HUES48 (cell line): ENCODE results near the gene LCE5A.
"Not testable (repeated sequence)": the region's sequence is repeated elsewhere in the genome, so short reads cannot be mapped to it uniquely, and the experiment has no call there.

Experiments
- H3K27ac ChIP-seq: one replicate; pipeline ENCODE4 v1.7.0; 2013; ENCODE audit warnings: low read depth, low read length, inconsistent platforms
- H3K27me3 ChIP-seq: 2 replicates; pipeline ENCODE4 v1.6.1; 2013; ENCODE audit warnings: mild to moderate bottlenecking, low read length; ENCODE audit not compliant: control insufficient read depth, insufficient read depth
- H3K36me3 ChIP-seq: 2 replicates; pipeline ENCODE4 v1.6.1; 2013; ENCODE audit warnings: low read length; ENCODE audit not compliant: control insufficient read depth, insufficient read depth
- H3K4me1 ChIP-seq: 2 replicates; pipeline ENCODE4 v1.6.1; 2013; ENCODE audit warnings: mild to moderate bottlenecking, low read length; ENCODE audit not compliant: control insufficient read depth, insufficient read depth
- H3K4me3 ChIP-seq: 2 replicates; pipeline ENCODE4 v1.5.1; 2013; ENCODE audit warnings: mild to moderate bottlenecking, low read depth, low read length
- H3K9ac ChIP-seq: 2 replicates; pipeline ENCODE4 v1.6.1; 2013; ENCODE audit warnings: mild to moderate bottlenecking, low read depth, low read length, moderate library complexity
- H3K9me3 ChIP-seq: 2 replicates; pipeline ENCODE4 v1.6.1; 2013; ENCODE audit warnings: low read length; ENCODE audit not compliant: control insufficient read depth, insufficient read depth

The LCE5A gene

DNA sequence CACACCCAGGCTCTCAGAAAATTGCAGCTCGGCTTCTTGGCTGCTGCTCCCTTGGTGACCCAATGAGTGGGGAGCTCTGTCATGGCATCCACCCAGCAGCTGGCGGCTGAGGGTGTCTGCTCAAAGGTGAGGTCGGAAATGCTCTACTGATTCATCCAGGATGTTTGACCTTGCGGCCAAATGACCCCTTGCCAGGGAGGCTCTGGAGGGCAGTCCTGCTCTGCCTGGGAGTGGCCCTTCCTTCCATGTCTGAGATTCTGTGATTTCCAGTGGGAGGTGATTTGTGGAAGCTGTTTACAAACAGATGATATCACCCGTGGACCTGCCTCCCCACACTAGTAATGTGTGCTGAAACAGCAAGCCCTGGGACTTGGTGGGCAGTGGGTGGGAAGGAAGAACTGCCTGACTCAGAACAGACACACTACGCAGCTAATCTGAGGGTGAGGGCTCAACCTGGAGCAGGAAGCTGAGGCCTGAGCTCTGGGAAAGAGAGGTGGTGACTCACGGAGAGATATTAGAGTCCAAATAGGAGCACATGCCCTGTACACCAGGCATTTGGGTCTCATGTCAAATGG lies 6.7 kb downstream of the LCE5A start:
- no peak overlapping the region for H3K9ac ChIP-seq
- no peaks in the 10 kb centered on the region for H3K27me3 ChIP-seq
- H3K9me3 ChIP-seq = peaks cover 96% of the 10 kb centered on the region
- H3K4me3 ChIP-seq = no peak overlapping the region
- H3K36me3 ChIP-seq = no peaks in the 10 kb centered on the region
- H3K4me1 ChIP-seq = no peaks in the 10 kb centered on the region
- no peak overlapping the region for H3K27ac ChIP-seq

DNA sequence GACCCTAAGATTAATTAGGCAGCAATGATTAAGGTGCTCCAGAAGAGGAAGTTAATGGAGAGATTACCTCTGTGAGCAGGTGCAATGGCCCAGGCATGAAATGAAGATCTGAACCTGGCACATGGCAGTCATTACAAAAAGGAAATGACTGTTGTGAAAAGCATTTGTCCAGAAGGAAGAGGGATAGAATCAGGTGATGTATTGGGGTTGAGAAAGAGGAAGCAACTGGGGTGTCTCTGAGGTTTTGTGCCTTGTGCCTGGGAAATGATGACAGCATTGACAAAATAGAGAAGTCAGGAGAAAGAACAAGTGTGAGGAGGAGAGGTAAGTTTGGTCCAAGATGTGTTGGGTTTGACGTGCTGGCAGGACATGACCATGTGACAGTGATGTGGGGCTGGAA lies 9.2 kb downstream of the LCE5A start:
- Histone ChIP-seq H3K9me3 (peaks cover 95% of the 10 kb centered on the region), H3K27me3 (no peaks in the 10 kb centered on the region)

DNA sequence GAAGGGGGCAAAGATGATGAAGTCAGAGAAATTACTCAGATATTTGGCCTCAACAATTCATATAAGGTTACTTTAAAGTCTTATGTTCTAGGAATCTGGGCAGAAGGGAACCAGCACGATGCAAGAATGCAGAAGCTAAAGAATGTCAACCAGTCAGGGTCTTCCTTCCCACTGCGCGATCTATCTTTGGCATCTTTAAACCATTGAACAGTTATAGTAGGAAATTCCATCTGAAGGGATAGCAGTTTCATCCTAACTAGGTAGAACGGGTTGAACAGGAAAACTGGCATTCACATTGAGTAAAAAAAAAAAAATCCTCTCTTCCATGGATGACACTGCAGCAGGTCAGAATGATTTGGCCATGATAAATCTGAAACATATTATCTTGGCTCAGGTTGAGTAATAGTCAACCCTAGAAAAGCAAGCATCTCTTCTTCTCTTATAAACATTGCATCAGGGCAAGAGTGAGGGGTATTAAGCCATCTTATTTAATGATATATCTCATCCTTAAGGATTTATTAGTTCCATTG lies 10.0 kb downstream of the LCE5A start:
- Histone ChIP-seq H3K36me3 (no peaks in the 10 kb centered on the region), H3K27me3 (no peaks in the 10 kb centered on the region), H3K9me3 (peaks cover 97% of the 10 kb centered on the region), H3K9ac (no peak overlapping the region), H3K4me1 (no peaks in the 10 kb centered on the region), H3K4me3 (no peak overlapping the region), H3K27ac (no peak overlapping the region)

More for the DNA sequence above, 9.2 kb downstream of the LCE5A start:
- Histone ChIP-seq H3K36me3 (no peaks in the 10 kb centered on the region), H3K4me1 (no peaks in the 10 kb centered on the region), H3K4me3 (no peak overlapping the region), H3K27ac (no peak overlapping the region), H3K9ac (no peak overlapping the region)

DNA sequence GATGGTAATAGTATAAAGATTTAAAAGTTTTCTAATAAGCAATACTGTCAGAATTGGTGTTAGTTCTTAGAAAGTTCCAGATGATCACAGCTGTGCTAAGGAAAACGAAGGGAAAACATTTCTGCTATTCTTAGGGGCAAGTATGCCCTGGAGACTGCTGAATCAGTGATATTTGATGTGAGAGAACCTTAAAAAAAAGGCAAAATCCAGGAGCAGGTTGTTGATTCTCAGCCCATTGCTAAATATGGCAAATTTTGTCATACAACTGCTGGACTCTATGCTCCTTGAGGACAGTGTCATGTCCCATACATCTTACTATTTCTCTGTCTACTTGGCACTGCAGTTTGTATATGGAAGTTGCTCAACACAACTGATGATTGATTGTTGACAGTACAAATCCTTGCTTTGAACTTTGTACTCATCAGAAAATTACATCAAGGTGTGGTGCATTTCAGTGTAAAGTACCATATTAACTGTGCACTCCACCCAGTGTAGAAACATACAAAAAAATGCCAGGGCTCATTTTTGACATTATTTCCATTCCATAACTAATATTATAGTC lies 14.6 kb downstream of the LCE5A start:
- no peak overlapping the region for H3K9ac ChIP-seq

DNA sequence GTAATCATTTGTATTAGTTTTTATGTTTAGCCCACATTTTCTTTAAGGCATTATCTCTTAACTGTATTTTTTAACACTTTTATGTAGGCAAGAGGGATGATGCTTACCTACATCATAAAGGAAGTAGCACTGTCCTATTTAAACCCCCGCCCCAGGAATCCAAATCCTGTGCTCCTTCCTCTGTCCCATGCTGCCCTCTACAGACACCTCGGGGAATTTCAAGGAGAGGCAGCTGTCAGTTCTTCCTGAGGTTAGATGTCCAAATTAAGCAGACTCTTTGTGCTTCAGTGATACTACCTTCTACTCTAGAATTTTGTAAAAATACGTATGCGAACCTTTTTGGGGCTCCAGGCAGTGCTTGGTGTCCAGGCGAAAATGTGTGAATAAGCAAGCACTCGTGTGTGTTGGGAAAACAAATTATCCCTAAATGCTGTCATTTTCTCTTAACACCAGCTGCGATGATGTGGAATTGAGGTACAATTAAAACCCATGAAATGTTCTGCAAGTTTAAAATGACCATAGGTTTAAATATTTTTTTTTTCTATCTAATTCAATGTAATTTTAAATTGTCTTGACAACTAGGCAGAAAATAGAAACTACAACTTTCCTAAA lies 22.8 kb downstream of the LCE5A start:
- no peak overlapping the region for H3K27ac ChIP-seq
- H3K36me3 ChIP-seq = no peaks in the 10 kb centered on the region
- peaks cover 92% of the 10 kb centered on the region for H3K9me3 ChIP-seq
- H3K4me3 ChIP-seq = no peak overlapping the region
- no peaks in the 10 kb centered on the region for H3K27me3 ChIP-seq
- no peak overlapping the region for H3K9ac ChIP-seq
- no peaks in the 10 kb centered on the region for H3K4me1 ChIP-seq

More for the DNA sequence above, 14.6 kb downstream of the LCE5A start:
- Histone ChIP-seq H3K9me3 (peaks cover 92% of the 10 kb centered on the region), H3K4me3 (no peak overlapping the region), H3K27me3 (no peaks in the 10 kb centered on the region), H3K36me3 (no peaks in the 10 kb centered on the region), H3K27ac (no peak overlapping the region), H3K4me1 (no peaks in the 10 kb centered on the region)

DNA sequence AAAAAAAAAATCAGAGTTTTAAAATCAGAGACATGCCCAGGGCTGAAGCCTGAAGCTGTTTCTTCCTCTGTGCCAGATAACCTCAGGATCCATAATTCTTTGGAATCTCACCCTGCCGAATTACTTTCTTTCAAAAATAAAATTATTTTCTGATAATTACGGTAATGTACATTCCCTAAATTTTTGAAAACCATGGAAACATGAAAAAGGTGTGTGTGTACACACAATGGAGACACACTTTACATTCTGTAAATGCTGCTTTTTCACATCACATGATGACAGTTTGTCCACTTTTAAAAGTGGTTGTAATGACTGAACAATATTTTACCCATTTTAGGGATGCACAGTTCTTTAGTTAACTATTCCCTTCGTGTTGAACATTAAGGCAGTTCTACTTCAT lies 25.2 kb downstream of the LCE5A start:
- no peak overlapping the region for H3K9ac ChIP-seq
- H3K27ac ChIP-seq = no peak overlapping the region
- H3K27me3 ChIP-seq = no peaks in the 10 kb centered on the region
- H3K36me3 ChIP-seq = no peaks in the 10 kb centered on the region
- no peaks in the 10 kb centered on the region for H3K4me1 ChIP-seq
- peaks cover 93% of the 10 kb centered on the region for H3K9me3 ChIP-seq
- no peak overlapping the region for H3K4me3 ChIP-seq

DNA sequence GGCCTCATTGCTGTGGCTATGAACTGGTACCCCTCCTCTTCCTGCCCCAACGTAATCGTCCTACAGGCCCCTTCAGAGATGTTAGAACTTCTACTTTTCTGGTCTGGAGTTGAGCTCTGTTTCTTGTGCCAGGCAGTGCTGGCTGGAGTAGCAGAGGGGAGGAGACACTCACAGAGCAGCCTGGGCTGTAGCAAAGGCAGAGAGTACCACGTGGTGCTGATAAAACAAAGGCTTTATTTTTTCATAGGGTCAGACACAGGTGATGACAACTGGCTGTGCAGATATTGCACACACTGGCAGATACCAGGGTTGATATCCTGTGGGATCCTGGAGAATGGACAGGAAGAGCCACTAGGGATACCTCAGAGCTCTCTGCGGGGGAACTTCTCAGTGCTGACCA lies 26.9 kb downstream of the LCE5A start:
- Histone ChIP-seq H3K36me3 (no peaks in the 10 kb centered on the region), H3K27ac (no peak overlapping the region), H3K9me3 (peaks cover 93% of the 10 kb centered on the region), H3K27me3 (no peaks in the 10 kb centered on the region), H3K9ac (no peak overlapping the region), H3K4me1 (no peaks in the 10 kb centered on the region), H3K4me3 (no peak overlapping the region)

DNA sequence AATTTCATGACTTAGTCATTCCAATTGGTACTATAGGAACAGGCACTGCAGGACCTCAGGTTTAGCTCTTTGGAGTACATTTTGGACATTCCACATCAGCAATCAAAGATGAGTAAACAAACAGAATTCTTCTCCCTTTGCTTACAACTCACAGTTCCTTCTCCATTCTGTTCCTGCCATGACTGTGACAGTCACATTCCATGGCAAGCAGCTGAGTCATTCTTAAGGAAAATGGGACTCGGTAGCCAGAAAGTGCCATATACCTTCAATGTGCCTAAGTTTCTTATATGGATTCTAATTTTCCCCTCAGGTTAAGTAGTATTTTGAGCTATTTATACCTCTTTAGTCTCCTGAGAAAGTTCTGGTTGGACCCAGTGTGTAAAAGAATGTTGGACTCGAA lies 29.3 kb downstream of the LCE5A start:
- Histone ChIP-seq H3K9me3 (peaks cover 98% of the 10 kb centered on the region), H3K9ac (no peak overlapping the region)

DNA sequence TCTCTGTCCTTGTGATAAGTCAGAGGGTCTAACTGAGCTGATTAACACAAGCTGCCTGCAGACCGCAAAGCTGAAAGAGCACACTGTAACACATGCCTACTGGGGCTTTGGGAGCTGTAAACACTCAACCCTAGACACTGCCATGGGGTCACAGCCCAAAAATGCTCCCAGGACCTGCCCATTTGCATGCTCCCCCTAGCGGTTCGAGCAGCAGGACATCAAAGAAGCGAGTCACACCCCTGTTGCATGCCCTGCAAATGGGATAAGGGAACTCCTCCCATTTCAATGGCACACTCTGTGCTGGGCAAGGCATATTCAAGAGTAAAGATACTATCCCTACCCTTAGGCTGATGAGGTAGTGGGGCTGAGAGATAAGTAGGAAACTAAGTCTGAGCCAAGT lies 33.2 kb downstream of the LCE5A start:
- Histone ChIP-seq H3K4me3 (no peak overlapping the region), H3K27me3 (no peaks in the 10 kb centered on the region), H3K9me3 (peaks cover 85% of the 10 kb centered on the region)

More for the DNA sequence above, 29.3 kb downstream of the LCE5A start:
- Histone ChIP-seq H3K4me3 (no peak overlapping the region), H3K36me3 (no peaks in the 10 kb centered on the region), H3K27me3 (no peaks in the 10 kb centered on the region), H3K27ac (no peak overlapping the region), H3K4me1 (no peaks in the 10 kb centered on the region)

DNA sequence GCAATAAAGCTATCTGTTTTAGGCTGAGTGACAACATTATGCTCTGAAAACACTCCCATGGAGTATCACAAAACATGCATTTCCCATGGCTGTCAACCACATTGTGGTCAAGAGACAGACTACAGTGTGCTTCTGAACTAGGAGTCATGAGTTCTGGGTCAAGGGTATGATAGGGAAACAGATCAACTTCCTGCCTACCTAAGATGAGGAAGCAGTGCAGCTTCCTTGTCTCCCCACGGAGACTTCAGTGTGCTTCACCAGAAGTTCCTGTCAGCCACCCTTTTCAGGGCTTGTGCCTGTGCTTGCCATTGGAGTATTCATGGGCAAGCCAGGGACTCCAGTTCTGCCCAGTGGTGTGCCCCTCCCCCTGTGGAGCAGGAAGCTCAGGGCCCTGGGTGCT lies 36.1 kb downstream of the LCE5A start:
- H3K9me3 ChIP-seq = peaks cover 57% of the 10 kb centered on the region
- no peak overlapping the region for H3K9ac ChIP-seq

More for the DNA sequence above, 33.2 kb downstream of the LCE5A start:
- Histone ChIP-seq H3K4me1 (no peaks in the 10 kb centered on the region), H3K36me3 (no peaks in the 10 kb centered on the region), H3K9ac (no peak overlapping the region), H3K27ac (no peak overlapping the region)

DNA sequence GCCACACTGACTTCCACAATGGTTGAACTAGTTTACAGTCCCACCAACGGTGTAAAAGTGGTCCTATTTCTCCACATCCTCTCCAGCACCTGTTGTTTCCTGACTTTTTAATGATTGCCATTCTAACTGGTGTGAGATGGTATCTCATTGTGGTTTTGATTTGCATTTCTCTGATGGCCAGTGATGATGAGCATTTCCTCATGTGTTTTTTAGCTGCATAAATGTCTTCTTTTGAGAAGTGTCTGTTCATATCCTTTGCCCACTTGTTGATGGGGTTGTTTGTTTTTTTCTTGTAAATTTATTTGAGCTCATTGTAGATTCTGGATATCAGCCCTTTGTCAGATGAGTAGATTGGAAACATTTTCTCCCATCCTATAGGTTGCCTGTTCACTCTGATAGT lies 37.8 kb downstream of the LCE5A start:
- H3K9ac ChIP-seq, H3K36me3 ChIP-seq, H3K27me3 ChIP-seq, H3K4me1 ChIP-seq, H3K4me3 ChIP-seq, H3K27ac ChIP-seq: not testable (repeated sequence)
- H3K9me3 ChIP-seq = peaks cover 42% of the 10 kb centered on the region

More for the DNA sequence above, 36.1 kb downstream of the LCE5A start:
- Histone ChIP-seq H3K27ac (no peak overlapping the region), H3K36me3 (no peaks in the 10 kb centered on the region), H3K4me1 (no peaks in the 10 kb centered on the region), H3K4me3 (no peak overlapping the region), H3K27me3 (no peaks in the 10 kb centered on the region)
